Hepatic stellate cell (primary cell): Measurements from ENCODE around the gene CYLC1.

ENCODE experiments used
- DNase-seq: peaks from one replicate; pipeline ENCODE4 v3.0.0; 2011; ENCODE audit warnings: low spot score

Gene CYLC1

GRCh38 chrX:83860846-83861245 lies at the start of gene CYLC1:
Gene CYLC1, plus strand, starts transcription at chrX:83861146. Its CDS starts 37 bp downstream, at chrX:83861183.
- DNase-seq = no peak

GRCh38 chrX:83819304-83819703 lies 41.6 kb upstream of the CYLC1 start:
- no peak for DNase-seq

- no peak for DNase-seq
These were observed 31.1 kb upstream of the CYLC1 start for GRCh38 chrX:83829874-83830273.

GRCh38 chrX:83845397-83845796 lies 15.5 kb upstream of the CYLC1 start:
- peak; percentile 5 for DNase-seq

- no peak for DNase-seq
These were observed 13.6 kb upstream of the CYLC1 start for GRCh38 chrX:83847339-83847738.

- no peak for DNase-seq
These were observed 27.6 kb downstream of the CYLC1 start for GRCh38 chrX:83888585-83888984.

- no peak for DNase-seq
These were observed 31.5 kb downstream of the CYLC1 start for GRCh38 chrX:83892433-83892832.

GRCh38 chrX:83906921-83907320 lies 46.0 kb downstream of the CYLC1 start:
- DNase-seq = no peak

GRCh38 chrX:83916525-83916924 lies 55.6 kb downstream of the CYLC1 start:
- DNase-seq = peak; percentile 2

GRCh38 chrX:83934220-83934619 lies 73.3 kb downstream of the CYLC1 start:
- DNase-seq = no peak
